HG03571 (cell line): ENCODE data around the gene CIAO2B.

Experiments used
- ATAC-seq: cut with Tn5 transposase; IDR thresholded peaks from one replicate; pipeline ENCODE4 v1.9.1; 2021; ENCODE audit not compliant: unreplicated experiment

Gene CIAO2B

DNA sequence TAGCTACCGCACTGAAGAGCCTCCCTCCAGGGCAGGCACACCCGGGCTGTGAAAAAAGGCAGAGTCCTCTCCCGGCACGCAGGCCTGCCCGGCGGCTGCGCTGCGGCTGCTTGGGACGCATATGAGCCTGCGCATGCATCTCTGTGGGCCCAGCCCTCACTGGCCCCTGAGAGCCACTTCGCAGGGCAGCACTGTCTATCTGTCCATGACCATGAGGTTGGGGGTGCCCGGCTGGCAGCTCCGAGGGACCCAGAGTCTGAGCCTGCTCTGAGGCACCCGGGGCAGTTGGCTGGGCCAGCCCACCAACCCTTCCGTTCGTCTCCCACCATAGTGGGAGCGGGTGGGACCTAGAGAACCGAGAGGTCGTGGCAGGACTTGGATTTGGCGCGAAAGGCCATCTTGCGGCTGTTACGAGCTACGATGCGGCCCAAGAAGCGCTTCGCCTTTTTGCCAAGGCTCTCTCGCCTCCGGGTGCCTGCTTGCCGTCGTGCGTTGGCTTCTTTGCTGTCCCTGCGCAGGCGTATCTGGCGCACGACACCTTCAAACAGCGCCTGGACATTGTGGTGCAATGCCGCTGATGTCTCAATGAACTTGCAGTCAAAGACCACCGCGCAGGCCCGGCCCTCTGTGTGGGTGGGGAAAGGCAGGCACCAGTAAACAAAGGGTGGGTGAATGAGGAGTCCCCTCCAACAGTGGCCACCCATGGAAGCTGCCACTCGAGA, 12.3 kb downstream of the CIAO2B start:
- no peak for ATAC-seq

DNA sequence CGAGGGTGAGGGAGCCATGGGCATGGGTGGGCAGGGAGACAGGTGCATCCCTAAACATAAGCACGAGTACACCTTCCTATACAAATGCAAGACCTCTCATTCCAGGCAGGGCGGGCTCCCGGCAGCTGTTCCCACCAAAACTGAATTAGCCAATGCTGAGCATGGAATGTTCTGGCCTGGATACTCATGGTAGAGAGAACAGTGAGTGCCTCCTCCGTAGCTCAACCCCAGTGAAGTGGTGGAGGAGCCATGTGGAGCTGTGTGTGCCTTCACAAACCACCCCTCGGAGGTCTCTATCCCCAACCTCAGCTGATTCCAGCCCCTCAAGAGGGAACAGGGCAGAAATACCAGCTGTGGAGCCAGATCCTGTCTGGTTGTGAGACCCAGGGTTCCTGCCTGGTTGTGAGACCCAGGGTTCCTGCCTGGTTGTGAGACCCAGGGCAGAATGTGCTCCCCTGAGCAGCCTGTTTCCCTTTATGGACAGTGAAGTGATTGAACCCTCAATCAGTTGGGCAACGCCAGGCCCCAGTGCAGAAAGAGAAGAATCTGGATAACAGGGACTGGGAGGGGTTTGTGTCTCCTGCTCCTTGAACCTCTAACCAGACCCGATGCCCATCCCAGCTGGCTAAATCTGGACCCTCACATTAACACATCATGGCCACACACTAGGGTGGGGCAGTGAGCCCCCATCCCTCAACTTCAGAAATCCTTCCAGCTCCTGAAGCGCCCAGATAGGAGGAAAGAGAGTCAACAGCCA, 13.1 kb downstream of the CIAO2B start:
- ATAC-seq = no peak

DNA sequence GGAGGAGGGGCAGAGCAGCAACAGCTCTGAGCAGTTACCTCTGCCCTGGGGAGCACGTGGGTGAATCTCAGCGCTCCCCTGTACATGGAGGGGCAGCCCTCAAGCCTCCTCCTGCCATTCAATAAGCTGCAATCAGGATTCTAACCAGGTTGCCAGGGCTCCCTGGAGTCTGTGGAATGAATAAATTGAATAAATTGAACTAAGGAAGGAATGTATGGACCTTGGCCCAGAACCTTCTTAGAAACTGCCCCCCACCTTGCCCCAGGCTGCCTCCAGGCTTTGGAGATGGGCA, 14.0 kb downstream of the CIAO2B start:
- no peak for ATAC-seq

DNA sequence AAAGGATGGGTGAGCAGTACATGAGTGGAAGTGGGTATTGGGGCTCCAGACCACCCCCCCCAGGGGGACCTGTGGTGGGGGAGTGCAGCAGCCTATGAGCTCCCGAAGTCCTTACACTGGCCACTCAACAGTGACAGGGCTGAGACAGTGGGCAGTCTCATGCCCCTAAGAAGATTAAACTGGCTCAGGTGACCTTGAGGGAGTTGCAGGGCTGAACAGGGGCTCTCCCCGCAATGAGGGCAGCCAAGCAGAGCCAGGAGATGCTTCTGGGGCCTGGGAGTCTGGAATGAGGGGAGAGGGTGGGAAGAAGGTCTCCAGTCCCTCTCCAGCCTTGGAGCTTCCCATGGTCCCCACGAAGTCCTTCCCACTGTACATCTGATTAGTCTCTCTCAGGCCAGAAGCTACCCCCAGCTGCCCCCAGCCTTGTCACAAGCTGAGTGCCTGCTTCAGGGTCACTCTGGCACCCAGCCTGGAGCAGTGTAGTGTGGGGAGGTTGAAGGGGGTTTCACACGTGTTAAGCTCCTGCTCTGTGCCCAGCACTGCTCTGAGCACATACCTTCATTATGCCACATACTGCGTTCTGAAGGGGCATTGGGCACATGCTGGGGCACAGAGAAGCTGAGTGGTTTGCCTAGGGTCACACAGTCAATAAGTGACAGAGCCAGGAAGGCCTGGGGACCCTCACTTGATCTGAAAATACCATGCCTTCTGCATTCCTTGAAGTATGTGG, 14.5 kb downstream of the CIAO2B start:
- ATAC-seq = no peak

DNA sequence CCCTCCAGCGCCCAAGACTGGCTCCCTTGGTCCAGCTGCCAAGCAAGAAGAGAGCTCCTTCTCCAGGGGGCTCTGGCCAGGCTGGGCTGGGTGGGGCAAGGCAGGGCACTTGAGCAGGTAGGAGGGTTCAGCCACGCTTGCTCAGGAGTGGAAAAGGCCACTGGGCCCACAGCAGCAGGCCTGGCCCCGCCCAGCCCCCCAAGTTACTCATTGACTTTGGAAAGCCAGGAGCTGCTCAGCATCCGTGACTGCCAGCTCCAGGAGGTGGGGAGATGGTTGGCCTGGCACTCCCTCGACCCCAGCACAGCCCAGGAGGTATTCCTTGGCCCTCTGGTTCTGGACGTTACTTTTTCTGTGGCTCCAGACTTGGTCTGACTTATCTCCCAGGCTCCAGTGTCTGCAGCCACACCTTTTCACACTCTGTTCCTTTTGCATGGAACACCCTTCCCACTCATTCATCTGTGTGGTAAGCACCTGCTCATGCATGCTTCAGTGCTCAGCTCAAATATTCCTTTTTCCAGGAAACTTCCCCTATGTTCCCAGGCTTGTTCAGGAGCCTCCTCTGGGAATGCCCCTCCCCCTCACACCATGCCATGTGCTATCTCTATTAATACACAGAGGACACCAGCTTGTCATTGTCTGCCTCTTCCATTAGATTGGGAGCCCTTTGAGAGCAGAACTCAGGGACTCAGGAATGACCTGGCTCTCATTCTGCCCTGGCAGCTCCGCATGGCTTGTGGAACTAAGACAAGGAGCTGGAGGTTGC, 15.2 kb downstream of the CIAO2B start, which contains the start of gene CDH16:
Gene CDH16, minus strand, starts transcription at position 83 of the 766 bp plus-strand sequence. CDS start 820 bp downstream, outside the sequence.
- no peak for ATAC-seq

DNA sequence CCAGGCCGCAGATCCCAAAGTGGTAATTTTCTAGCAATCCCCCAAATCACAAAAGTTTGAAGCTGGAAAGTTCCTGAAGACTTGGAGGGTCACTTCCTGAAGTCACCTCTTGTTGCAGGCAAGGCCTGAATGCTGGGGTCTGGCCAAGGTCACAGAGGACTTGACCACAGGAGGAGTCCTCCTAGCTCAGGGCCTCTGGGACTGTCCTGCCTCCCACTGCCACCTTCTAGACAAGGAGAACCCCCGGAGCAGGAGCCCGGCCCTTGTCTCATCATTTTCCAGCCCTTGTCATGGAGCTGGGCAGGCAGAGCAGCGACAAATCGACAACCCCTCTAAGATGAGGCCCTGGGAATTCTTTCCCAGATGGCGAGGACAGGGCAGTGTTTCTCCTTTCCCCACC, 15.8 kb downstream of the CIAO2B start:
- no peak for ATAC-seq

DNA sequence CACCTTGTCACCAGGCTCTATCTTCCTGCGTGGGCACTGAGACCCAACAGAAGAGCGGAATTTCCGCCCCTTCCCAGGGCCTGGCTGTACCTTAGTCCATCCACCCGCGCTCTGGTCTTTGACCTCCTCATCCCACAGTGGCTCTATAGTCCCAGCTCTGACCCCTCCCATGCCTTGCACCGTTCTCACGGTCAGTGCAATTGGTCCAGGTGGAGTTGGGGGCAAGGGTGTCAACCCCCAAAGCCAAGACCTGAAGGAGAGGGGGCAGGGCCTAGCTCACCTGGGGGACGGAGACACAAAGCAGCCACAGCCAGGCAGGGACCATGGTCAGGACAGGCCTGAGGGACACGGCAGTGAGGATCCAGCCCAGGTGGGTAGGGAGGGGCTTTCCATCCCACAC, 16.5 kb downstream of the CIAO2B start:
- ATAC-seq = no peak

DNA sequence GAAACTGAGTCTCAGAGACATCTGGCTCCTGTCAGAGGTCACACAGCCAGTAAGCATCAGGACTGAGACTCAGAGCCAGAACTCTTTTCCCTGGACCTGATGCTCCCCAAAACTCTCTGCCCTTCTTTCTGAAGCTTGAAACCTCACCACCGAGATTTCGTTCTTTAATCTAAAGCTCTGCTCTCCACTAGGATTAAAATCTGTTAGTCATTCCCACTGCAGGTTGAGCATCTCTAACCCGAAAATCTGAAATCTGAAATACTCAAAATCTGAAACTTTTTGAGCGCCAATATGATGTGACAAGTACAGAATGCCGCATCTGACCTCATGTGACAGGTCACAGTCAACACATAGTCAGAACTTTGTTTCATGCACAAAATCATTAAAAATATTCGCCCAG, 17.7 kb downstream of the CIAO2B start:
- ATAC-seq = no peak

DNA sequence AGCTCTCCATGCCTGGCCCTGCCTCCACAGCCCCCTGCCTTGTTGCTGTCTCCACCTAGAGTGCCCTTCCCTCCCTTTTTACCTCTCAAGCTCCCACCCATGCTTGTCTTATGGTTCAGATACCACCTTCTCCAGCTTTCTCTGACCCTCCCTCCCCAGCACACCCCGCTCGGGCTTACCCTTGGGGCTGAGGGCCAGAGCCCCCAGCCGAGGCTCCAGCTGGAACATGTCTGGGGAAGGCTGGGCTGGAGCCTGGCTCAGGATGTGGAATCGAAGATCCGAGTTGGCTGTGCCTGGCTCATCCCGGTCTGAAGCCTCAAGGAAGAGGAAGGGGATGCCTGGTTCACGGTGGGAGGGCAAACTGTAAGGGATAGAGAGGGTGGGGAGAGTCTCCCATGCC, 19.2 kb downstream of the CIAO2B start:
- ATAC-seq = no peak

DNA sequence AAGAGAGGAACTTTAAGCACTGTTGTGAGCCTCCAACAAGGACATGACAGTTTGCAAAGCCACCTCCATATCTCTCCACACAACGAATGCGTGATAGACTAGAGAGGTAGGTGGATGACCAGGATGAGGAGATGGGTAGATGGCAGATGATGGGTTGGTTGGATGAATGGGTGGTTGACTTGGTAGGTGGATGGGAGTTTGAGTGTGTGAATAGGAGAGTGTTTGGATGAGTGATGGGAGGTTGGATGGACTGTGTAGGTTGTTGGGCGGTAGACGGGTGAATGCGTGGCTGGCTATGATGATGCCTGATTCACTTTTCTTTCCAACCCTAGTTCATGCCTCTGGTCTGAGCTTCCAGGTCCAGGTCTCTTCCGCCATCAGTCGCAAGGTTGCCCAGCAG, 19.7 kb downstream of the CIAO2B start:
- no peak for ATAC-seq

DNA sequence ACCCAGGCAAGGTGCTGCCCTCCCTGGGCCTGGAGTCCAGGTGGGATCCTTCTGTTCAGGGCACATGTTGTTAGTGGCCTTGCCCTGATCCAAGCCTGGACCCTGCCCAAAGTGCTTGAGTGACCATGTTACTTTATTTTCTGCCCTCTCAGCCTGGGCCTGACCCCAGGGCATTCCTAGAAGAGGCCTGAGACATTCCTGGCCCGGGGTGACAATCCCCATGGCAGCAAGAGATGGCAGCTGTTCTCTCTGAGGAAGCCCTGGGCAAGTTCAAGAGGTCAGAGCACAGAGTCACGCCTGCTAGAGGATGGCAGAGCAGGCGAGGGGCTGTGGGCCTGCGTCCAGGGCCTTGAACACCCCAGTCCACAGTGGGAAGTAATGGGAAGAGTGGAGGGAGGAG, 20.5 kb downstream of the CIAO2B start:
- ATAC-seq = no peak

DNA sequence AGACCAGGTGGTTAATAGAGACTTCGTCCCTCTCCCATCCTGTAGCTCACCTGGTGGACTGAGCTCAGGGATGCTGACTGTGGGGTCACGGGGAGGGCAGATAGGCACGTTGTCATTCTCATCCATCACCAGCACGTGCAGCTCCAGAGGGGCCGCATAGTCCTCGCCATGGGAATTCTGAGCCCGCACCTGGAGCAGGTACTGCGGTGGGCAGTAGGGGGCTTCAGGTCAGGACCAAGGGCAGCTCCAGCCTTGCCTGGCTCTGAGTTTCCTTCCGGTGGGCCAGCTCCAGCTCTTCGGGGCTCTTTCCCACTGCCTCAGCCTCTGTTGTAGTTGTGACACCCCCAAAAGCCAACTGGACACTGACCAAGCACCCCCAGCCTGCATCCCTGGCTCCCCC, 21.1 kb downstream of the CIAO2B start:
- no peak for ATAC-seq

DNA sequence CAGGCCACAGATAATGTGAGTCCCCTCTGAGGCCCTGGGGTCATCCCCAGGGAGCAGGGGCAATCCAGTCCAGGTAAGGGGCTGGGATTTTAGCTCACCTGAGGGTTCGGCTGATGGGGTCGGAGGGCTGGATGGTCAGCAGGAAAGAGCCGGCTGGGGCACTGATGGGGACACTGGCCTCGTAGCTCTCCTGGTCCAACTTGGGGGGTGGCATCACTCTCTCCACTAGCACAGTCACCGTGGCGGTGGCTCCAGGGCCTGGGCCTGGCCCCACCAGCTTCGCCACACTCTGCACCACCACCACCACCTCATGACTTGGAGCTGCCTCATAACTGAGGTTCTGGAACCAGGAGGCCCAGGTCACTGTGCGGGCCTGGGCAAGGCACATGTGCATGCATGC, 22.4 kb downstream of the CIAO2B start:
- no peak for ATAC-seq

DNA sequence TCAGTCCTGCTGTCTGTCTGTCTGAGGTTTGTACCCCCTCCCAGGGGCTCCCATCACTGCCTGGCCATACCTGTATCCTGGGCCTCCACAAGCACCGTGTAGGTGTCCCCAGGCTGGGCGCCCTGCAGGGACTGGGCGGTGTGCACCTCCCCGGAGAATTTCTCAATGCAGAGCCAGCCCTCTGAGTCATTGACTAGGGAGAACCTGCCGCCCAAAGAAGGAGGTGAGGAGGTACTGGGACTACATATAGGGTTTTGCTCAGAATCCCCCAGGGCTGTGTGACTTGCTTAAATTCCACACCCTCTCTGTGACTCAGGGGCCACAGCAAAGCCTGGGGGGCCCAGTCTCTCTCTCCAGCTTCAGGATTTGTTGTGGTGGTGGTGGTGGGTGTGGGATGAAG, 23.1 kb downstream of the CIAO2B start:
- ATAC-seq = no peak

DNA sequence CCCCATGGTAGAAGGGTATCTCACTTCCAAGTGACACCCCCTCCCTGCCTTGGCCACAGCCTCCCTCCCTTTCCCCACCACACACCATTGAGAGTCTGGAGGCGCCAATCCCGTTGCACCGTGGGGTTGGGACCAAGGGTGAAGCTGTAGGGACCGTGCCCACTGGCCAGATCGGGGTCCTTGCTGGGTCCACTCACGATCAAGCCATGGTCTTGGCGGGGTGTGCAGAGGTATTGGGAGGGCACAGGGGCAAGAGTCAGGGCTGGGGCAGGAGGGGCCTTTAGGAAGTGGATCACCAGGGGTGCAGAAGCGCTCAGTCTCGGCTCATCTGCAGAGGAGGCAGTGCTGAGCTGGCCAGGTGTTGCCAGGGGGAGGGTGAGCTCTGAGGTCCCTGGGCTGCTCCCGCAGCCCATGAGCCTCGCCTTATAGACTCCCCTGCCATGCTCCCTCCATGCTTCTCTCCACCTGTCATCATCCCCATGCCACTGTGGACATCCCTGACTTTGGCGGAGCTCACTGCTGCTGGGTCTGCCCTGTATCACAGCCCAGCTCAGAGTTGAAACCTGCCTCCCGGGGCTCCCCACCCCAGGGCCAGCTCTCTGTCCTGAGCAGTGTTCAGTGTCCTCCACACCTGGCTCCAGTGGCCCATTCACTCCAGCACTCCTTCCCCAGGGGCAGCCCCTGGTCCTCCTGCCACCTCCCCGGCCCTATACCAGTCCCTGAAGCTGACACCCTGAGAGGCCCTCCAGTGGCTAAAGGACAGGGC, 23.8 kb downstream of the CIAO2B start:
- no peak for ATAC-seq

DNA sequence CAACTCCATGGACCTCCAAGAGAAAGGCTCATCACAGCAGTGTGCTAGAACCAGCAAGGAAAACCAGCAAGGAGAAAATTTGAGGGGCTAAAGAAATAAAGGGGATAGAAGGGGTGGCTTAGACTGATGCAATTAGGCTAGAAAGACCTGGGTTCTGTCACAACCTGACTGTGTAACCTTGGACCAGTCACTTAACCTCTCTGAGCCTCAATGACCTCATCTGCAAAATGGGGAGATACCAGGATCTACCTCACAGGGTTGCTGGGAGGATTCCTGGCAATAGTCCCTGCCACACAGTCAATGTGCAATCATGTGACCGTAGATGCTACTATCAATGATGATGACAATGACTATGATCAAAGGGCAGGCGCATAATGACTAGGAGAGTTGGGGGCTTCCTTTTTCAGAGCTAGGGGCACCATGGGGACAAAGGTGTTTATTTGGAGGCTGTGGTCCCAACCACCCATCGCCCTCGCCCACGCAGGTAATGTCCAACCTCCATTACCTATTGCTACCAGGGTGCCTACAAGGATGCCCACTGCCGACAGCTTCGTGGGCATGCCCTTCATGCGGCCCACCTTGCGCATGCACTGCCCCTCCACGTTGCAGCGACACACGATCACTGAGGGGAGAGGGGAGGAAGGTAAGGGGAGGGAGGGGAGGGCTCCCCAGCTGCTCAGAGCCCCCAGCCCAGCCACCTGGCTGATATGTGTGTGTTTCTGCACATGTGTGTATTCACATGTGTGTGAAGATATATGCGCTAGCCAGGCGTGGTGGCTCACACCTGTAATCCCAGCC, 25.2 kb downstream of the CIAO2B start:
- ATAC-seq = no peak

DNA sequence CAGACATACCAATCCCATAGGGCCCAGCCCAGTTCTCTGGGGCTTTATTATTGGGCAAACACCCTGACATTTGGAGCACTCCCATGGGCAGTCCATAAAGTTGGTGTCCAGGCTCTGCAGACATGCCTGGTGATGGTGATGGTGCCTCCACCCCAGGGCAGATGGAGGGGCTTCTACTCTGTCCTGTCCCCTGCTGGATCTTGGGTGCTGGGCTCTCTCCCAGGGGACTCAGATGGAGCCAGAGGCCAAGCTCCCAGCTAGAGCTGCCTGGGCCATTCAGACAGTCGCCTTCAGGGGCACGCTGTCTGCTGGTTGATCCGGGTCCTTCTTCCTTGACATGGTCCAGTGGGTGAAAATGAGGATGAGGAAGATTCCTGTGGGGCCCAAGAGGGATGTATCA, 26.1 kb downstream of the CIAO2B start:
- ATAC-seq = no peak

DNA sequence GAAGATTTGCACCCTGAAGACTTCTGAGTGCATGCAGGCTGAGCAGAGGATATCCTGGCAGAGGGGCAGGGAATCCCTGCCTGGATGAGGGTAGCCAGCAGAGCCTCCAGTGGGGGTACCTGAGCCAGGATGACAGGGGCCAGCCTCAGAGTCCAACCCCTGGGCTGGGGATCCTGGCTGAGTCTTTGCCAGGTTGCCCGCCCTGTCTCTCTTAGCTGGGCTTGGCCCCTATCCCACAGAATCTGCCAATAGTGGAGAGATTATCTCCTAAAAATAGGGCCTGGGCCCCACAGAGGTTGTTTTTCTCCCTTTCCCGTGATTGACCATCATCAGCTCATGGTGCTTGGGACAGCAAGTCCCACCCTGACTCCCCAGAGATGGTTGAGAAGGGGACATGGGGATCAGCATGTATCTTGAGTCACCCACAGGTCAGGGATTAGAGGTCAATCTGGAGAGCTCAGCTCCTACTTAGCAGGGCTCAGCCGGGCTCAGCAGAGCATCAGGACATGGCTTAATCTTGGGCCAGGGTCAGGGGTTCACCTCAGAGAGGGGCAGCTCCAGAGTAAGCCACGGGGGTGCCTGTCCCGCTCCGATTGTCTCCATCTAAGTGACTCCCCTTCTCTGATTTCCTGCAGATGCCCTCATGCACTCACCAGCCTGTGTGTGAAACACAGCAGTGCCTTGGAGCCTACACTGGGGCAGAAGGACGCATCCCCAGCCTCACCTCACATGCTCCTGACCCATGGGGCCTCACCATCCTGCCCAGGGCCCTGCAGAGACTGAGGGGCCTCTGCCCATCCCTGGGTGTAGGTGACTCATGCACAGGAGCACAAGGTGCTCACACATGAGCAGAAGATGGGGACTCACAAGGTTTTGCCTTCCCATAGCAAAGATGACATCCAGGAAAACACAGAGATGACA, 27.0 kb downstream of the CIAO2B start:
- ATAC-seq = no peak
